ENCODE results near the gene PSEN2. TPM values are rescaled to one million over a fixed set of nuclear protein-coding genes. Genes with fewer than 3 reads are reported as not detected.

PSEN2 gene
- total and polyA plus RNA-seq, 10 of the 15 experiments (the other 5 are each of a cell fraction or from before 2014, with no cell fraction given) = 0.90 to 13.3 (median 7.0) TPM

DNA sequence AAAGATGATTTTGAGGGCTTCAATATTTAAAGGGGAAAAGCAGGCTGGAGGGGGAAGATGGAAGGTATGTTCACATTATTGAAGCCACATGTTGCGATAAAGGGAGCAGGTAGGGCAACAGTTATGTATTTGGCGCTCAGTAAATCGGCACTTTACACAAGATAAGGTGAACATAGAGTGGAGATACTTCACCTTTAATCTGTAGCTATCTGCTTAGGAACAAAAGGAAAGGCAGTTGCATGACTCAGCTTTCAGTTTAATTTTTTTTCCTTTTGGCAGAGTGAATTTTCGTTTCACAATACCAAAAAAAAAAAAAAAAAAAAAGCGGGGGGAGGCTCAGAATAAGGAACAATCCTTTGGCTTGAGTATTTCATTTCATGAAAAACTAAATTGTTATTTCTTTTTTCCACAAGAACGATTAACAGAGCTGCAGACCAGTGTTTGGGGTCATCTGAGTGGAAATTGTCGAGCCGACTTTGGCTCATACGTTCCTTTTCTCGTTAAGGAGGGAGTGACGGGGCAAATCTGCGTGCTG is 68.6 kb downstream of the PSEN2 start:
- no peaks in the 10 kb centered on the region for H3K36me3 ChIP-seq (ENCODE audit: control insufficient read depth in 2 of 2, insufficient read depth in 2 of 2, low read length in 1 of 2)
- no peak for ATAC-seq
- H3K4me3 ChIP-seq = peak overlapping the region; percentile 64
- no peak for DNase-seq (ENCODE audit: low read depth, low spot score)
- H4K20me1 ChIP-seq (ENCODE audit: control insufficient read depth, insufficient read depth) = no peaks in the 10 kb centered on the region
- 16% methylated on average over 12 of the region's 12 CpGs for WGBS (ENCODE audit: insufficient coverage, insufficient replicate concordance, low lambda C conversion rate, missing lambda C conversion rate)
- peak overlapping the region; percentile 72 for H3K4me2 ChIP-seq (ENCODE audit: control insufficient read depth, insufficient read depth)
- intact Hi-C loops (cut with micrococcal nuclease; ENCODE audit: unreplicated experiment) (no loop called here), in situ Hi-C loops (cut with MboI) (no loop called here)
- H3K9me3 ChIP-seq (replicated peaks; ENCODE audit: control insufficient read depth, insufficient read depth, low read length) = peaks cover 8% of the 10 kb centered on the region; the same call in 2 of the 3 replicates
- TF ChIP-seq YBX1 (IDR thresholded peaks at IDR 0.05) (no peak), ZNF384 (IDR thresholded peaks at IDR 0.05; ENCODE audit: borderline replicate concordance, low read depth, low read length) (peak; percentile 41; the same call in 1 of the 2 replicates)
- H3K79me2 ChIP-seq (ENCODE audit: control insufficient read depth, insufficient read depth, low read length) = no peaks in the 10 kb centered on the region; the same call in none of the 2 replicates
- SMC1A ChIA-PET (ENCODE audit: uncharacterized antibody, unreplicated experiment) = interaction anchor here (0.6 to 1.0 kb wide), 4 partner anchors 8 to 533 kb away, joined by 3 to 5 read pairs (median 3); no protein-coding TSS in a partner anchor
- peaks cover 5% of the 10 kb centered on the region; the same call in 1 of the 2 replicates for H3K4me1 ChIP-seq (ENCODE audit: control insufficient read depth, insufficient read depth, low read length)
- RAD21 ChIA-PET (ENCODE audit: unreplicated experiment) = interaction anchor here (0.7 to 2.3 kb wide), 4 partner anchors 56 to 875 kb away, joined by 3 to 11 read pairs (median 4); no protein-coding TSS in a partner anchor
- peak overlapping the region; percentile 83 for H3K27ac ChIP-seq (ENCODE audit: control insufficient read depth, insufficient read depth)
- CTCF ChIA-PET = interaction anchor here (0.7 to 1.6 kb wide), 4 partner anchors 16 to 1004 kb away, joined by 3 to 5 read pairs (median 3); no protein-coding TSS in a partner anchor
- H3K27me3 ChIP-seq (replicated peaks in 1 of 2; ENCODE audit: control insufficient read depth in 2 of 2, insufficient read depth in 2 of 2, low read length in 1 of 2) = no peaks in the 10 kb centered on the region
- H3K9ac ChIP-seq (ENCODE audit: control insufficient read depth, insufficient read depth, low read length) = peak overlapping the region; percentile 93
- POLR2A ChIA-PET = interaction anchor here (0.5 to 1.2 kb wide), 10 partner anchors 16 to 843 kb away, joined by 3 to 9 read pairs (median 4); no protein-coding TSS in a partner anchor
- peak overlapping the region; percentile 91 for H2AFZ ChIP-seq (ENCODE audit: control insufficient read depth, low read depth, low read length)
- no TSS peak for BruUV-seq (replicated peaks)
- FAIRE-seq = peak; percentile 75

DNA sequence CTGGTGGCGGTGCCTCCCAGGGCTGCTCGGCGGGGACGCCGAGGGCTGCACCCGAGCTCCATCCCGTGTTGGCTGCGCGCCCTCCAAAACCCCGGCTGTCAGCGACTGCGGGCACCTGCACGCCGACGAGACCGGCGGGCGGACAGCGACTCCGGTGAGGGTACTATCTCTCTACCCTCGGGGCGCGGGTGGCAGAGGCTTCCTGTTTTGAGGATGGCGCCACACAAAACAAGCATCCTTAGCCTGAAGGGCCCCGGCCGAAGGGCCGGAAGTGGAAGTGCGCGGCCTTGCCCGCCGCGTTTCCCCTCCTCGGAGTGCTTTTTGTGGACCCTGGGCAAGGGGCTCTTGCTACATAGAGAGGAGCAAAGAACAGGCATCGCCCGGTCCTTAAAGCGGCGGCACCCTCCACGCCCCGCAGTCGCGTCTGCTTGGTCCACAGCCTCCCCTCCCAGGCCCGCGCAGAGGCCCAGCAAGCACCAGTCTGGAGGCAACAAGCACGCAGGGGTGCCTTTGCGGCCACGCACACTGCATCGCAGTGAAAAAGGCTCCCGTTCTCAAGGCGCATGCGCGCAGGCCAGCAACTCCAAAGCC is 69.1 kb downstream of the PSEN2 start:
- H2AFZ ChIP-seq (ENCODE audit: control insufficient read depth, low read depth, low read length) = peak overlapping the region; percentile 91
- ChIA-PET CTCF (interaction anchor here (0.7 to 1.6 kb wide), 3 partner anchors 56 to 1005 kb away, joined by 3 to 5 read pairs (median 4); no protein-coding TSS in a partner anchor), SMC1A (ENCODE audit: uncharacterized antibody, unreplicated experiment) (interaction anchor here (0.6 to 1.0 kb wide), 6 partner anchors 8 to 533 kb away, joined by 3 to 5 read pairs (median 3); no protein-coding TSS in a partner anchor), RAD21 (ENCODE audit: unreplicated experiment) (interaction anchor here (0.6 to 2.3 kb wide), 7 partner anchors 24 to 393 kb away, joined by 3 to 11 read pairs (median 3); no protein-coding TSS in a partner anchor), POLR2A (interaction anchor here (0.6 to 1.2 kb wide), 5 partner anchors 16 to 844 kb away, joined by 3 to 9 read pairs (median 4); no protein-coding TSS in a partner anchor)
- no peaks in the 10 kb centered on the region; the same call in none of the 2 replicates for H3K79me2 ChIP-seq (ENCODE audit: control insufficient read depth, insufficient read depth, low read length)
- H3K9me3 ChIP-seq (replicated peaks; ENCODE audit: control insufficient read depth, insufficient read depth, low read length) = peaks cover 6% of the 10 kb centered on the region; the same call in 2 of the 3 replicates
- TSS peak; percentile 94 for BruUV-seq (replicated peaks)
- intact Hi-C loops (cut with micrococcal nuclease; ENCODE audit: unreplicated experiment) (no loop called here), in situ Hi-C loops (cut with MboI) (no loop called here)
- H3K36me3 ChIP-seq (ENCODE audit: control insufficient read depth in 2 of 2, insufficient read depth in 2 of 2, low read length in 1 of 2) = no peaks in the 10 kb centered on the region
- H3K27ac ChIP-seq (ENCODE audit: control insufficient read depth, insufficient read depth) = peak overlapping the region; percentile 83
- no peaks in the 10 kb centered on the region for H4K20me1 ChIP-seq (ENCODE audit: control insufficient read depth, insufficient read depth)
- no peak for DNase-seq (ENCODE audit: low read depth, low spot score)
- peak overlapping the region; percentile 72 for H3K4me2 ChIP-seq (ENCODE audit: control insufficient read depth, insufficient read depth)
- ATAC-seq = peak; percentile 54
- FAIRE-seq = no peak
- peak overlapping the region; percentile 93 for H3K9ac ChIP-seq (ENCODE audit: control insufficient read depth, insufficient read depth, low read length)
- peaks cover 5% of the 10 kb centered on the region; the same call in 1 of the 2 replicates for H3K4me1 ChIP-seq (ENCODE audit: control insufficient read depth, insufficient read depth, low read length)
- WGBS (ENCODE audit: insufficient coverage, insufficient replicate concordance, low lambda C conversion rate, missing lambda C conversion rate) = under 1% methylated on average over 38 of the region's 51 CpGs
- peak overlapping the region; percentile 64 for H3K4me3 ChIP-seq
- no peaks in the 10 kb centered on the region for H3K27me3 ChIP-seq (replicated peaks in 1 of 2; ENCODE audit: control insufficient read depth in 2 of 2, insufficient read depth in 2 of 2, low read length in 1 of 2)
- no peak for TF ChIP-seq FOXK2 (IDR thresholded peaks at IDR 0.05)
- no peak for TF ChIP-seq ZBED1 (IDR thresholded peaks at IDR 0.05; ENCODE audit: borderline replicate concordance)
- no peak for TF ChIP-seq ZZZ3 (IDR thresholded peaks at IDR 0.05; ENCODE audit: control insufficient read depth, insufficient read length, low read depth)
- TF ChIP-seq EED (IDR thresholded peaks at IDR 0.05; ENCODE audit: low read depth) = no peak
- peak; percentile 55; the same call in 1 of the 2 replicates for TF ChIP-seq CREB1 (IDR thresholded peaks at IDR 0.05; ENCODE audit: low read depth)
- TF ChIP-seq FOS (IDR thresholded peaks at IDR 0.05; ENCODE audit: borderline replicate concordance, extremely low read depth, insufficient read length) = no peak
- no peak for TF ChIP-seq SMARCA5 (IDR thresholded peaks at IDR 0.05)
- TF ChIP-seq, protein P1, sequence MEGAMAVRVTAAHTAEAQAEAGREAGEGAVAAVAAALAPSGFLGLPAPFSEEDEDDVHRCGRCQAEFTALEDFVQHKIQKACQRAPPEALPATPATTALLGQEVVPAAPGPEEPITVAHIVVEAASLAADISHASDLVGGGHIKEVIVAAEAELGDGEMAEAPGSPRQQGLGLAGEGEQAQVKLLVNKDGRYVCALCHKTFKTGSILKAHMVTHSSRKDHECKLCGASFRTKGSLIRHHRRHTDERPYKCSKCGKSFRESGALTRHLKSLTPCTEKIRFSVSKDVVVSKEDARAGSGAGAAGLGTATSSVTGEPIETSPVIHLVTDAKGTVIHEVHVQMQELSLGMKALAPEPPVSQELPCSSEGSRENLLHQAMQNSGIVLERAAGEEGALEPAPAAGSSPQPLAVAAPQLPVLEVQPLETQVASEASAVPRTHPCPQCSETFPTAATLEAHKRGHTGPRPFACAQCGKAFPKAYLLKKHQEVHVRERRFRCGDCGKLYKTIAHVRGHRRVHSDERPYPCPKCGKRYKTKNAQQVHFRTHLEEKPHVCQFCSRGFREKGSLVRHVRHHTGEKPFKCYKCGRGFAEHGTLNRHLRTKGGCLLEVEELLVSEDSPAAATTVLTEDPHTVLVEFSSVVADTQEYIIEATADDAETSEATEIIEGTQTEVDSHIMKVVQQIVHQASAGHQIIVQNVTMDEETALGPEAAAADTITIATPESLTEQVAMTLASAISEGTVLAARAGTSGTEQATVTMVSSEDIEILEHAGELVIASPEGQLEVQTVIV (IDR thresholded peaks at IDR 0.05; ENCODE audit: borderline replicate concordance, partially characterized antibody) = no peak
- no peak for TF ChIP-seq WRNIP1 (IDR thresholded peaks at IDR 0.05; ENCODE audit: borderline replicate concordance, low read depth, low read length)
- TF ChIP-seq, protein P2, sequence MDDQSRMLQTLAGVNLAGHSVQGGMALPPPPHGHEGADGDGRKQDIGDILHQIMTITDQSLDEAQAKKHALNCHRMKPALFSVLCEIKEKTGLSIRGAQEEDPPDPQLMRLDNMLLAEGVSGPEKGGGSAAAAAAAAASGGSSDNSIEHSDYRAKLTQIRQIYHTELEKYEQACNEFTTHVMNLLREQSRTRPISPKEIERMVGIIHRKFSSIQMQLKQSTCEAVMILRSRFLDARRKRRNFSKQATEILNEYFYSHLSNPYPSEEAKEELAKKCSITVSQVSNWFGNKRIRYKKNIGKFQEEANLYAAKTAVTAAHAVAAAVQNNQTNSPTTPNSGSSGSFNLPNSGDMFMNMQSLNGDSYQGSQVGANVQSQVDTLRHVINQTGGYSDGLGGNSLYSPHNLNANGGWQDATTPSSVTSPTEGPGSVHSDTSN (IDR thresholded peaks at IDR 0.05; ENCODE audit: insufficient replicate concordance, low read depth, low read length) = no peak

All from GM12878 (cell line).